Measurements from ENCODE around the gene RHEB.

Gene RHEB

GRCh38 chr7:151429237-151429559 lies 90.5 kb downstream of the RHEB start:
- no peak for DNase-seq

GRCh38 chr7:151428378-151429236 lies 91.1 kb downstream of the RHEB start:
- DNase-seq: no peak

GRCh38 chr7:151427705-151428377 lies 91.9 kb downstream of the RHEB start:
- no peak for DNase-seq

- DNase-seq: no peak
Observed at GRCh38 chr7:151426904-151427704, 92.6 kb downstream of the RHEB start.

- no peak for DNase-seq
Observed at GRCh38 chr7:151426441-151426903, 93.2 kb downstream of the RHEB start.

- DNase-seq: no peak
Observed at GRCh38 chr7:151425670-151426440, 93.8 kb downstream of the RHEB start.

- no peak for DNase-seq
Observed at GRCh38 chr7:151424799-151425198, 94.9 kb downstream of the RHEB start.

GRCh38 chr7:151423936-151424335 lies 95.8 kb downstream of the RHEB start:
- DNase-seq: no peak

GRCh38 chr7:151423226-151423625 lies 96.5 kb downstream of the RHEB start:
- DNase-seq: no peak

- DNase-seq: no peak
Observed at GRCh38 chr7:151422212-151422611, 97.5 kb downstream of the RHEB start.

- DNase-seq: no peak
Observed at GRCh38 chr7:151420144-151420543, 99.6 kb downstream of the RHEB start.

GRCh38 chr7:151416941-151417315 lies 102.8 kb downstream of the RHEB start:
- no peak for DNase-seq

- no peak for DNase-seq
Observed at GRCh38 chr7:151416112-151416940, 103.4 kb downstream of the RHEB start.
